NCI-H2171 treated with DMSO at 0.1 percent for 48 hours (cell line): ENCODE measurements around the gene CERT1.
A peak's percentile ranks its signal among the peaks of the same experiment; 100 is the strongest.

ENCODE experiments used
- DNase-seq: peaks from one replicate; lab custom pipeline; 2025; lab: John Stamatoyannopoulos, UW

CERT1 gene

DNA sequence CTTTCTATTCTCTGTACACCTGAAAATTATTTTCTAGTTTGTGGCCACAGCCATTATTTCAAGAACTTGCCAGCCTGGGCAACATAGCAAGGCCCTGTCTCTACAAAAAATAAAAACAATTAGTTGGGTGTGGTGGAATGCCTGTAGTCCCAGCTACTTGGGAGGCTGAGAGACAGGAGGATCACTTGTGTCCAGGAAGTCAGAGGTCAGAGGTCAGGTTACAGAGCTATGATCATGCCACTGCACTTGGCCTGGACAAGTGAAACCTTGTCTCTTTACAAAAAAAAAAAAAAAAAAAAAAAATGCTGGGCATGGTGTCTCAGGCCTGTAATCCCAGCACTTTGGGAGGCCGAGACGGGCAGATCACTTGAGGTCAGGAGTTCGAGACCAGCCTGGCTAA lies 116.2 kb downstream of the CERT1 start:
- DNase-seq, result no peak

DNA sequence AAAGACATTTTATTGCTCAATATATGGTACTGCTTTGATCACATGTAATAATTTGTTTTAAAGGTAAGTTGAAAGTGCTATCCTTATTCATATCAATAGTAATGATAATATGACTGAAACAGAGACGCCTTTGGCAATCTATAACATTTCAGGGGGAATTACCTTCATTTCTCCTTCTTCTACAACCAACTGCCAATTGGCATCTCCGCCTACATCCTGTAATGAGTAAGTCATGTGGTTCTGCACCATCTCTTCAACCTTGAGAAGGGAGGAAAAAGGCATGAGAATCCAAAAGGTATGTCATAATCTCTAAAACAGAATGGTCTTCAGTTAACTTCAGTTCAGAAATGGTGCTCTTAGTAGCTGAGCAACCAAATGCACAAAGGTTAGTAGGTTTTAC lies 122.0 kb downstream of the CERT1 start:
- DNase-seq, result no peak

DNA sequence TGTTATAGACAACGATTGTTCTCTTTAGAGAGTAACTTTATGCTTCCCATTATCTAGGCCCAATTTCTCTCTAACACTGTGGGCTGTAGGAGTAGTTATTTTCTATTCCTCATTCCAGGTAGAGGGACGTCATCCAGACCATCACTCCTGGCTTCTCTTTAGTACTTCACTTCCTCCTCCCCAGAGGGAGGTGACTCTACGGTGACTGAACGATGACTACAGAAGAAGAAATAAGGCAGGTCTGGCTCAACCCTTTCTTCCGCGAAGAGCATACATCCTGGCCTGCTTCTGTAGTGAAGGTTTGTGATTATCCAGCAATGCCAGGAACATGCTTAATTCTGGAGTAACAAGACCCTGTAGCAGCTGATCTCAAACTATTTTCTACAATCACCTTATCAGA lies 123.6 kb downstream of the CERT1 start:
- no peak for DNase-seq

DNA sequence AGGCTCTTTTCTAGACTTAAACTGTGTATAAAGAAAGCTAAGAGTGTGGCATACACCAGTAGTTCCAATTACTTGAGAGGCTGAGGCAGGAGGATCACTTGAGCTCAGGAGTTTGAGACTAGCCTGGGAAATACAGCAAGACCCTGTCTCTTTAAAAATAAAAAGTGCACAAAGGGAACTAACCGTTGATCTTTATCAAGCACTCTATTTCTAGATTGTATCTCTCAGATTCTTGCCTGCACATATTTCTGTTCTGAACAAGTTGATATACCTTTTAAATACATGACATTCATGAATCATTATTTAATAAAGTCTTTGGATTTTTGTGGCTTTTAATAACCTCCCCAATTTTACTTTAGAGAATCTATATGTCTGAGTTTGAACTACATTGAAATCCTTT lies 127.2 kb downstream of the CERT1 start:
- DNase-seq, result no peak

DNA sequence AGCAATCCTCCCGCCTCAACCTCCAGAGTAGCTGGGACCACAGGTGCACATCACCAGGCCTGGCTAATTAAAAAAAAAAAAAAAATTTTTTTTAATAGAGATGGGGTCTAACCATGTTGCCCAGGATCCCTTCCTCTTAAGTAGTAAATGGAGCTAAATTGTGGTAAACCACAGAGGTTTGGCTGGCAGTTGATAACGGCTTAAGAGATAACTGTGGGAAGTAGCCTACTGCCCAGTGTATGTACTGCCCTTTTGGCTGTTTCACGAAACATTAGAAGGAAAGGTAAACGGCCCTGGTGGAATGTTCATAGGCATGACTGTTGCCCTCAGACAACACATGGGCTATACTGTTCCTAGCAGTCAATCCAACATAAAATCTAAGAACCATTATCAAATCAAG lies 130.0 kb downstream of the CERT1 start:
- no peak for DNase-seq

DNA sequence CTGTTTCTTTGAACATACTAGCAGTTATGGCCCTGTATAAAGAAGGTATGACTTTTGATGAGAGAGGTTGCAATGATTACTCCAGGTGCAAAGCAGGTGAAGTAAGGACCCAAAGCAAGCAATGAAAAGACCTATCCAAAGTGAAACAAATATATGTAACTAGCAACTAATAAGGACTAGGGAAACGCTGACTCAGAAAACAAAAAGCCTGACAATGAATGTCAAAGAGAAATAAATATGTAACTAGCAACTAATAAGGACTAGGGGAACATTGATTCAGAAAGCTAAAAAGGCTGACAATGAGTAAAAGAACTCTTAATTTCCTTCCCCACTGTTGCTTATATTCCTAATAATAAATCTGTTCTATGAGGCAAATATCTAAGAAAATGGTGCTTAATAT lies 131.3 kb downstream of the CERT1 start:
- DNase-seq, result no peak

DNA sequence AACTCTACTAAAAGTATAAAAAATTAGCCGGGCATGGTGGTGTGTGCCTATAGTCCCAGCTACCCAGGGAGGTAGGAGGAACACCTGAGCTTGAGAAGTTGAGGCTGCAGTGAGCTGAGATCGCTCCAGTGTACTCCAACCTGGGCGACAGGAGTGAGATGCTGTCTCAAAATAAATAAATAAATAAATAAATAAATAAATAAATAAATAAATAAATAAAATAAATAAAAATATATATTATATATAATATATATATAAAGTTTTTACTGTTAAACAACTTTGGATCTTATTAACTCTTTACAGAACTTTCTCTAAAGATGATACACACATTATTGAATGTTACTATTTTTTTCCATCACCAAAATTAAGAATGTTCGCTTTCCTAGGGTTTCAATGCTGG lies 136.0 kb downstream of the CERT1 start:
- DNase-seq, result no peak

DNA sequence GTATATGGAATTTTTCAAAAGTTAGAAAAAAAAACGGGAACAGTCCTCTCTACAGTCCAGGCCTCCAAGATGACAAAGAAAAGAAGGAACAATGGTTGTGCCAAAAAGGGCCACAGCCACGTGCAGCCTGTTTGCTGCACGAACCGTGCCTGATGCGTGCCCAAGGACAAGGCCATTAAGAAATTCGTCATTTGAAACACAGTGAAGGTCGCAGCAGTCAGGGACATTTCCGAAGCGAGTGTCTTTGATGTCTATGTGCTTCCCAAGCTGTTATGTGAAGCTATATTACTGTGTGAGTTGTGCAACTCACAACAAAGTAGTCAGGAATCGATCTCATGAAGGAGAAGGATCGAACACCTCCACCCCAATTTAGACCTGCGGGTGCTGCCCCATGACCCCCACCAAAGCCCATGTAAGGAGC lies 137.0 kb downstream of the CERT1 start:
- DNase-seq, result no peak

DNA sequence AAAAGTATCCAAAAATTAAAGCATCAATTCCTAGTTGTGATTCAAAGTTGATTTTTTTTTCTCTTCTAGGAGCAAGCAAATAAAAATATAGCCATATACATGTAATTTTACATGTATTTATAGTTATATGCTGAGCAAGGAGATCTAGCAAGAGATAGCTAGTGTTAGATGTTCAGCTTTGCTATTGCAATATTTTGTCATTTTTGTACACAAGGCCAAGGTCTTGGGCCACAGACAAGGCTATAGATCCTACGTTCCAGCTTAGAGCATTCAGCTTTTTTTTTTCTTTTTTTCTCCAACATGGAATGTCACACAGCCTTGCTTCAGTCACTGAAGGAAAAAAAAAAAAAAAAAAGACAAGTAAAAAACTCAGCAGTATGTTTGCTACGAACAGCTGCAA lies 137.6 kb downstream of the CERT1 start:
- DNase-seq, result no peak

DNA sequence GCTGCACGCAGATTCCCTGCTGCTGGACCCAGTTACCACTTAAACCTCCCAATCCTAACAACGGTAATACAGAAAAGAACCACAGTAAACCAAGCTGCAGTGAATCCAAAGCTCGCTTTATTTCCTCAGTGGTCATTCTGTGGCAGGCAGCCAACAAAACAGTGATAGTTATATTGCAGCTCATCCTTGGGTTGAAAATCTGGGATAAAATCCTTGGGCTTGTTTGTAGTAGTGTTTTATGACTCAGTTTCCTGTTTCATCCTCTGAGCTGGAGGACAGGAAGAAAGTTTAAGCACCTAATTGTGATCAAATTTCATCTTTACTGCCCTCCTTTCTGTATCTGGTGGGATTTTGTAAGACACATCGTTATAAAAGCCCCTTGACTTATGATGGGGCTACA lies 143.0 kb downstream of the CERT1 start:
- DNase-seq, result no peak

DNA sequence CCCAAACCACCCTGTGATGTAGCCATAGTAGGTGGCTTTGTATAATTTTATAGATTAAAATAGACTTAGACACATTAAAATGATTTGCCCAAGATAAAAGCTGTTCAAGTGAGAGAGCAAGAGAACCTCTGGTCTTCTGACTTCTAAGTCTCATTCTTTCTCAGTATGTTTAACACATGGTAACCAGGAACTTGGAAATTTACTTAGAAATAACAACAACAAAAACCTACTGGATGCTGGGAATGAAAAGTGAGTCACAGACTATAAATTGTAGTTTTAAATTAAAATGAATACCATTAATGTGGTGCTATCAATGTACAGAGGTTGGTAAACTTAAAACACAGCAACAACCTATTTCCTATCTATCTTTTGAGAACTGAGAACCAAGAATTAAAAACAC lies 144.0 kb downstream of the CERT1 start:
- no peak for DNase-seq

DNA sequence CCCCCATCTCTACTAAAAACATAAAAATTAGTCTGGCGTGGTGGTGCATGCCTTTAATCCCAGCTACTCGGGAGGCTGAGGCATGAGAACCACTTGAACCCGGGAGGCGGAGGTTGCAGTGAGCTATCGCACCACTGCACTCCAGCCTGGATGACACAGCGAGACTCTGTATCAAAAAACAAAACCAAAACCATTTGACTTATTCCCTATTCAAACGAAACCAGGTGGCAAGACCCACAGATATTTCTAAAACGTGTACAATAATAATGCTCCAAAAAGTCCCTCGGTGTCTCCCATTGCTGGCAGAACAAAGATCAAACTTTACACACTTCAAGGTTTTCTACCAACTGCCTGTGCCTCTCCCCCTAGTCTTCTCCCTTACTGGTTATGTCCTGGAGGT lies 144.6 kb downstream of the CERT1 start:
- no peak for DNase-seq

DNA sequence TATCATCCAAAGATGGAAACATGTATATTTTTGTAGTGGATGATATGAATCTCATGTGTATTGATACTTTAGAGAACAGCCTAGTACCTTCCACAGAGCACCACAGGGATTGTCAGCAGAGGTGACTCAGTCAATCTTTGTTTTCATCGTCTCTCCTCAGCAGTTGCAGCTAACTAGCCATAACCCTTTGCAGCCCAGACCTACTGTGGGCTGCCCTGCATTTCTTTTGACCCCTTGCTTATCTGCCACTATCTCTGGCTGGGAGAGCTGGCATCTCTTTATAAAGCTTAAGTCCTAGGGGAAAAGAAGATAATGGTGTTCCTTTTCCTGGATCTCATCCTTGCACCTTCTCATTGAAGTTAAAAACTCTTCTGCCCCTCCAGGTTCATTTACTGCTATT lies 145.7 kb downstream of the CERT1 start:
- no peak for DNase-seq

DNA sequence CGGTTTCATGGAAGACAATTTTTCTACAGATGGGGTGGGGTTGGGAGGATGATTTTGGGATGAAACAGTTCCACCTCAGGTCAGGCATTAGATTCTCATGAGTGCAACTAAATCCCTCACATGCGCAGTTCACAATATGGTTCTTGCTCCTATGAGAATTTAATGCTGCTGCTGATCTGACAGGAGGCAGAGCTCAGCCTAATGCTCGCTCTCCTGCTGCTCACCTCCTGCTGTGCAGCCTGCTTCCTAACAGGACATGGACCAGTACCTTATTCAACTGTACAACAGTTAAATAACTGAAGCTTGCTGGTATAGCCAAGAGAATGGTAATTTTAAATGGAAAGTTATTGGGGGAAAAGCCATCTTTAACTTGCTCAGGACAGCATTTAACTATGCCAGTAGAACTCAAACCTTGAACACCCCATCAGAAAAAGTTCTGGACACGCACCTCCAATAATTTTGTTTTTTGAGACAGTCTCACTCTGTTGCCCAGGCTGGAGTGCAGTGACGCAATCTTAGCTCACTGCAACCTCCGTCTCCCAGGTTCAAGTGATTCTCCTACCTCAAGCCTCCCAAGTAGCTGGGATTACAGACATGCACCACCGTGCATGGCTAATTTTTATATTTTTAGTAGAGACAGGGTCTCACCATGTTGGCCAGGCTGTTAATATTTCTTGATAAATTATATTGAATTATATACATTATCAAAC lies 146.7 kb downstream of the CERT1 start:
- DNase-seq, result no peak

DNA sequence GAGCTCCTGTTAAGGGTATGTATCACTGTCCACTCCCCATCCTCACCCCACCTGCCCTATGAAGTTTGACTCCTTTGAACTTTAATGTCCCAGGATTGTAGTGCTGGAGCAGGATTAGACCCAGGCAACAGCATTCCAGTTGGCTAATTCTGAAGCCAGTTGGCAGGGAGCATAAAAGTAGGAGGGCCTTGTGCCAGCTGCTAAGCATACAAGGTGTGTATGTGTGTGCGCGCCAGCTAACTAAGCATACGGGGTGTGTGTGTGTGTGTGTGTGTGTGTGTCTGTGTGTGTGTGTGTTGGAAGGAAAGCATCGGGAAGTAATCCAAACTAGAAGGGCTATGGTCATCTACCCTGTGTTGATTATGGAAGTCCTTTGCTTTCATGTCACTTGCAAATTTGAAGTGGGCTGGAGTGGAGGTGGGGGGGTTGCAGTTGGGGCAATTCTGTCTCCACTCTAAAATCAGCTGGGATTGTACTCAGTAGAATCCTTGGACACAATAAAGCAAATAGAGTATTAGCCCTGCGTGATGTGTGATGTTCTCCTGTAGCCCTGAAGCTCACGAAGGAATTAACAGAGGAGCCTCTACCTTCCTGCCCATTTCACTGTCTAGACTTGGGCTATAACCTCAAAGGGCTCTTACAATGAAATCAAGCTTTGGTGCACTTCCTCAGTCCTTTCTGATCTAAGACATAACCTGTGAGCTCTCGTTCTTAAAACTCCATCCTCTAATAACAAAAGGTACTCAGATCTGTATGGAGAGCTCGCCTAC lies 147.5 kb downstream of the CERT1 start:
- DNase-seq, result peak; percentile 14

DNA sequence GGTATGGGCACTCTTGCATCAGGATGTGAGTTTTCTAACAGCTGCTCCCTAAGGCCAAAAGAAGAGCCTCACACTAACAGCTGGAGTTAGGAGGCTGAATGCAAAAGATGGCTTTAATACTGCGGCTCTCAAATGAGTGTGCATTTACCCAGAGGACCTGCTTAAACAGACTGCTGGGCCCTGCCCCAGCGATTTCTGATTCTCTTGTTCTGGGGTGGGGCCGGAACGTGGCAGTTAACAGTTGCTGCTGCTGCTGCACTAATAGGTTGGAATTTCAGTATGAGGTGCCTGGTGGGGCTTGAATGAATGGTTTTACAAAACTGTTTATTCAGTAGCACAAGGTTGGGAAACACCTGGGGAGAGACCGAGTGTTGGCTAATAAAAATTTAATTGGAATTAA lies 148.3 kb downstream of the CERT1 start:
- DNase-seq, result no peak

DNA sequence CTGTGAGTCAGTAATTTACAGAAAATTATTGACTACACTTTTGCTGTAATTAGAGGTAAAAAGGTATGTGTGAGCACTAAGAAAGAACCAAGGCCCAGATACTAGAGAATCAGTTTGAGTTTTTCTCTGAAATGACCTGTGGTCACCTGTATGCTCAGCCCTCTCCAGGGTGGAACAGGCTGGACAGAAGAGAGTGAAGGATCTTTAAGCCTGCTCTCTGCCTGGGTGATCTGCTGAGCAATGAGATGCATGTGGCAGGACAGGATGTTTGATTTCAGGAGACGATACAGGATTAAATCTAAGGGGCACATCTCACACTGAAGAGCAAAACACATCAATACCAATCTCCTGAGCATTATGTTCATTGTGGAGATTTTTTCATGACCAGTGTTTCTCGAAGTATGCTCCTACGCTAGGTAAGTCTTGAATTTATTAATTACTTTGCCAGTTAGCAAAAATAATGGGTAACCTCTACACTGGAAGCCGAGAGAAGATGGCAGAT lies 148.9 kb downstream of the CERT1 start:
- no peak for DNase-seq

DNA sequence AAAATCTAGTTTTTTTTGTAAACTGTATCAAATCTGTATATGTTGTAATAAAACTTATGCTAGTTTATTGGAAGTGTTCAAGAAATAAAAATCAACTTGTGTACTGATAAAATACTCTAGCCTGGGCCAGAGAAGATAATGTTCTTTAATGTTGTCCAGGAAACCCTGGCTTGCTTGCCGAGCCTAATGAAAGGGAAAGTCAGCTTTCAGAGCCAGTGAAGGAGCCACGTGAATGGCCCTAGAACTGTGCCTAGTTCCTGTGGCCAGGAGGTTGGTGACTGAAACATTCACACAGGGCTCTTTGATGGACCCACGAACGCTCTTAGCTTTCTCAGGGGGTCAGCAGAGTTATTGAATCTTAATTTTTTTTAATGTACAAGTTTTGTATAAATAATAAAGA lies 150.1 kb downstream of the CERT1 start:
- DNase-seq, result no peak

DNA sequence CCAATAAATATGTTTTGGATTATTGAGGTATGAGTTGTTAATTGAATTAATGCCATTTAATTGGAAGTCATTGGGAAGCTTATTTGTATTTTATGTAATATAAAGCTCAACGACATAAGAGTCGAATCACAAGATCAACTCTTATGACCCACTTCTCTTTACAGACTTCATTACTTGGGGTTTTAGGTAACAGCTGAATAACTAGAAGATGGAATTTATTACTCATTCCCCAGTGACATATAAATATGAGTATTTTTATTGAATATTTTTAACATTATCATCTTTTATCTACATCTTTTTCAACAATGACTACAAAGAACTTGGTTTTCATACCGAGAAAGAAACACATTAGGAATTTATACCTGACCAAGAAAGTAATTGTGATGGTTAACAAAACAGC lies 153.3 kb downstream of the CERT1 start:
- DNase-seq, result no peak

DNA sequence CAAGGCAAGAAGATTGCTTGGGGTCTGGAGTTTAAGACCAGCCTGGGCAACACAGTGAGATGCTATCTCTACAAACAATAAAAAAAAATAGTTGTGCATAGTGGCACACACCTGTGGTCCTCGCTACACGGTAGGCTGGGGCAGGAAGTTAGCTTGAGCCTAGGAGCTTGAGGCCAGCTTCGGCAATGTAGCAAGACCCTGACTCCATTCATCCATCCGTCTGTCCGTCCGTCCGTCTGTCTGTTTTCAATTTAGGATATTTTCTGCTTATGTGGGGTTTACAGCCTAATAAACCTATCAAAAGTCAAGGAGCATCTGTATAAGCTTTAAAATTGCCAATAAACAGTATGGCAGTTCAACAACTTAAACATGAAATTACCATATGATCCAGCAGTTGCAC lies 154.7 kb downstream of the CERT1 start:
- no peak for DNase-seq

DNA sequence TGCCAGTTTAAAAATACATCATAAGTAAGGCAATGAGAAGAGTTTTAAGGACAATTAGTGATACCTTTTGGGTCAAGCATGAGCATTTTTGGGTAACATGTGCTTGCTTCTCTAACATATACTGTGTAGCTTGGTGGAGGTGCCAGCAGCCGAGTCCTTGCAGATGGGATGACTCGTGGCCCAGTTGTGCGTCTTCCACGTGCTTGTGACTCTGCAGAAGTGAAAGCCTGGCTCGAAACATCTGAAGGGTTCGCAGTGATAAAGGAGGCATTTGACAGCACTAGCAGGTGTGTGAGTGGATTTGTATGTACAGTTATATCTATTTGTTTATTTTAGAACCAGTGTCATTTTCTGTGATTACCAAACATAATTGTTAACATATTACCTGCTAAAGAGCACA lies 156.2 kb downstream of the CERT1 start:
- no peak for DNase-seq

DNA sequence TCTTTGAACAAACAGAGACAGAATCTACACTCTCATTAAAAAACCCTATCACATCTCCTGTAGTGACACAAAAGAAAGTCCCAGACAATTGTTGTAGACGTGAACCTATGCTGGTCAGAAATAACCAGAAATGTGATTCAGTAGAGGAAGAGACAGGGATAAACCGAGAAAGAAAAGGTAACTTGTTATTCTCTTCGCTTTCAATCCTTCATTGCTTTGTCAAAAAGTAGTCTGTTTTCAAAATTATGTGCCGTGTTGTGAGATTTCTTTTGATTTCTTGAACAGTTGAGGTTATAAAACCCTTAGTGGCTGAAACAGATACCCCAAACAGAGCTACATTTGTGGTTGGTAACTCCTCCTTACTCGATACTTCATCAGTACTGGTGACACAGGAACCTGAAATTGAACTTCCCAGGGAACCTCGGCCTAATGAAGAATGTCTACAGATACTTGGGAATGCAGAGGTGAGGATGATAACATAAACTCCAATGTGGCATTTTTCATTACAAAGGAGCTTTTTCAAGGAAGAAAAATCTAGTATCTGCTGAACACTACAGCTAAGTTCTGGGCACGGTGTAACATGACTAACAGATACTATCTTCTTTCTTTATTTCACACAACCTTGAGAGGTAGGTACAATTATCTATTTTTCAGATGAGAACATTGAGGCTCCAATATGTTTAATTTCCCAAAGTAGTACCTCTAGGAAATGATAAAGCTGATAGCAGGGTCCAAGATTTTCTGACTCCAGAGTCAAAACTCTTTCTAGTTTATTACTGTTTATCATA lies 160.1 kb downstream of the CERT1 start:
- DNase-seq, result no peak

DNA sequence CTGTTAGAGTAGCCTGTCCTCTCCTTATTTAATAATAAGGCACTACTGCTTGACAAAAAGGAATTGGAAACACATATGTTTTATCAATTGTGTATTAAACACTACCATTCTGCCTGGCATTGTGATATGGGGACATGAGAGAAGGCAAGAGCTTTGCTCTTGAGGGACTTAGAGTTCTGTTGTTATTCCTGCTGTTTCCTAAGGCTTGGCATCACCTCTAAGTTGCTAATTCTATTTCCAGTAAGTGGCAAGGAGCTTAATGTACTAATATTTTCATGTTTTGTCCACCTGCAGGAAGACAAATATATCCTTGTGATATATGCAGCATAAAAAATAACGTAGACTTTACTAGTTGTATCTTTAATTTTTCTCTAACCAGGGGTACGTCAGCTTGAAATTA lies 161.8 kb downstream of the CERT1 start:
- DNase-seq, result no peak
